ENCODE data around the gene RBM28.

DNA sequence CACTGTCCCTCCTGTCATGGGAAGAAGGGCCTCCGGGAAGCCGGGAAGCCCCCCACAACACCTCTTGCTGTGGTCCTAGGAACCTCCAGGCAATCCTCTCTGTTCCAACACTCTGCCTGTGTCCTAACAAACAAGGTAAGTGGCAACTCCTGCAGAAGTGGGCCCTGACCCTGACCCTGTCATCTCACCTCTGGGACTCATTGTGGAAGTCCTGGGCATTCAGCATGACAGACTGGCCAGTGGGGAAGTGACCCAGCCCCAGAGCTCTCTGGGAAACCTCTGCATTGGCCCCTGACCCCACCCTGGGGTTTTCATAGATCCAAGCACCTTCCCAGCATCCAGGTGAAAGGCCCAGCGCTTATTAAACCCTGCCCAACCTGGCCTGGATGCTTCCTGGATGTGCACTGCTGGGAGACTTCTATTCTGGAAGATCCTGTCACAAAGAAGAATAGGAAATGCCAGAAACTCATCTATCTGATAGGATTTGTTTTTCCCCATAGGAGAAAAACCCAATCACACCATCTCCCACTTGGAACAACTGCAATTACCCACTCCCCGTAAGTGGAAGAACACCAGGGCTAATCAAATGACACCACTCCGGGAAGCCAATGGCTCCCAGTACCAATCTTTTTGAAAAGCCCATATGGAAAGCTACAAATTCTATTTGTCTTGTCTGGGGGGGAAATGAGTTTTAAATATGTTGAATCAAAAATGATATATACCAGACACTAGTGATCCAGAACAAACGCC, 78.4 kb downstream of the RBM28 start:
- TF ChIP-seq, protein P1, sequence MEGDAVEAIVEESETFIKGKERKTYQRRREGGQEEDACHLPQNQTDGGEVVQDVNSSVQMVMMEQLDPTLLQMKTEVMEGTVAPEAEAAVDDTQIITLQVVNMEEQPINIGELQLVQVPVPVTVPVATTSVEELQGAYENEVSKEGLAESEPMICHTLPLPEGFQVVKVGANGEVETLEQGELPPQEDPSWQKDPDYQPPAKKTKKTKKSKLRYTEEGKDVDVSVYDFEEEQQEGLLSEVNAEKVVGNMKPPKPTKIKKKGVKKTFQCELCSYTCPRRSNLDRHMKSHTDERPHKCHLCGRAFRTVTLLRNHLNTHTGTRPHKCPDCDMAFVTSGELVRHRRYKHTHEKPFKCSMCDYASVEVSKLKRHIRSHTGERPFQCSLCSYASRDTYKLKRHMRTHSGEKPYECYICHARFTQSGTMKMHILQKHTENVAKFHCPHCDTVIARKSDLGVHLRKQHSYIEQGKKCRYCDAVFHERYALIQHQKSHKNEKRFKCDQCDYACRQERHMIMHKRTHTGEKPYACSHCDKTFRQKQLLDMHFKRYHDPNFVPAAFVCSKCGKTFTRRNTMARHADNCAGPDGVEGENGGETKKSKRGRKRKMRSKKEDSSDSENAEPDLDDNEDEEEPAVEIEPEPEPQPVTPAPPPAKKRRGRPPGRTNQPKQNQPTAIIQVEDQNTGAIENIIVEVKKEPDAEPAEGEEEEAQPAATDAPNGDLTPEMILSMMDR (IDR thresholded peaks at IDR 0.05; ENCODE audit: low read depth, low read length) = no peak
- no peak for TF ChIP-seq POLR2A (IDR thresholded peaks at IDR 0.05; ENCODE audit: extremely low read depth, insufficient read length)
- no peak for TF ChIP-seq MYC (IDR thresholded peaks at IDR 0.05; ENCODE audit: low read depth, low read length)
- no peak for TF ChIP-seq MAX (IDR thresholded peaks at IDR 0.05; ENCODE audit: low read depth, low read length)

Data from NB4 (cell line).